NB4 (cell line): Measurements from ENCODE around the gene GRM5.

ENCODE experiments used
- DNase-seq: peaks from one replicate; pipeline ENCODE4 v3.0.0; 2010; ENCODE audit warnings: low read depth
- H3K4me3 ChIP-seq: one replicate; pipeline ENCODE4 v1.5.1; 2011; ENCODE audit warnings: mild to moderate bottlenecking, low read depth, low read length, moderate library complexity
- CTCF ChIP-seq: IDR thresholded peaks from one replicate; pipeline ENCODE4 v1.5.1; 2012; ENCODE audit warnings: low read depth, low read length
- MAX ChIP-seq: IDR thresholded peaks from 2 replicates; pipeline ENCODE4 v1.6.1; 2011; ENCODE audit warnings: low read depth, low read length
- MYC ChIP-seq: IDR thresholded peaks from 2 replicates; pipeline ENCODE4 v1.6.1; 2011; ENCODE audit warnings: low read depth, low read length
- POLR2A ChIP-seq: IDR thresholded peaks from 2 replicates; pipeline ENCODE4 v1.6.1; 2011; ENCODE audit warnings: mild to moderate bottlenecking; ENCODE audit not compliant: insufficient read length; ENCODE audit errors: extremely low read depth

GRM5 gene

GRCh38 chr11:88818978-88819377 lies 246.8 kb downstream of the GRM5 start:
- TF ChIP-seq CTCF (no peak), MYC (no peak), POLR2A (no peak), MAX (no peak)
- H3K4me3 ChIP-seq, result no peak overlapping the region
- DNase-seq, result no peak

- no peak for DNase-seq
- H3K4me3 ChIP-seq, result no peak overlapping the region
- TF ChIP-seq MAX (no peak), MYC (no peak), POLR2A (no peak), CTCF (no peak)
Measured at GRCh38 chr11:88815505-88815904, 250.3 kb downstream of the GRM5 start.

- no peak for TF ChIP-seq MAX
- no peak for TF ChIP-seq POLR2A
- no peak for TF ChIP-seq MYC
- TF ChIP-seq CTCF, result no peak
- DNase-seq, result no peak
- H3K4me3 ChIP-seq, result no peak overlapping the region
Measured at GRCh38 chr11:88814076-88814475, 251.7 kb downstream of the GRM5 start.

GRCh38 chr11:88813233-88813915 lies 252.4 kb downstream of the GRM5 start:
- no peak for TF ChIP-seq MAX
- TF ChIP-seq MYC, result no peak
- TF ChIP-seq CTCF, result no peak
- TF ChIP-seq POLR2A, result no peak
- H3K4me3 ChIP-seq, result no peak overlapping the region
- DNase-seq, result no peak

GRCh38 chr11:88810420-88811097 lies 255.2 kb downstream of the GRM5 start:
- no peak for DNase-seq
- H3K4me3 ChIP-seq, result no peak overlapping the region
- TF ChIP-seq POLR2A (no peak), MYC (no peak), MAX (no peak), CTCF (no peak)
